Neural cell (in vitro differentiated cells): ENCODE measurements around the gene BZW2. TPM values are rescaled to one million over a fixed set of nuclear protein-coding genes. Genes with fewer than 3 reads are reported as not detected.

Experiments used
- H2AFZ ChIP-seq: fragments of 200-600, 300-800 bp; sonication (generic), shearing (Covaris generic); 2 replicates; pipeline ENCODE4 v1.6.0; 2014; ENCODE audit warnings: low read depth, mild to moderate bottlenecking, antibody characterized with exemption, low read length, moderate library complexity
- H3F3A ChIP-seq: fragments of 200-600 bp; shearing (Covaris generic); 2 replicates; pipeline ENCODE4 v1.6.1; 2016; ENCODE audit warnings: mild to moderate bottlenecking, moderate library complexity, mixed read lengths, antibody characterized with exemption, low read length; ENCODE audit not compliant: insufficient read depth, poor library complexity, severe bottlenecking
- H3K27ac ChIP-seq: fragments of 200-600, 300-800 bp; sonication (generic), shearing (Covaris generic); 2 replicates; pipeline ENCODE4 v1.5.1; 2014; ENCODE audit warnings: mild to moderate bottlenecking, low read length, moderate library complexity
- H3K27me3 ChIP-seq: fragments of 300-800, 200-600 bp; sonication (generic), shearing (Covaris generic); 2 replicates; pipeline ENCODE4 v1.6.0; 2014; ENCODE audit warnings: mild to moderate bottlenecking, low read depth, low read length, moderate library complexity; ENCODE audit not compliant: insufficient read depth
- H3K36me3 ChIP-seq: fragments of 300-800, 200-600 bp; sonication (generic), shearing (Covaris generic); 2 replicates; pipeline ENCODE4 v1.5.1; 2014; ENCODE audit warnings: mild to moderate bottlenecking, antibody characterized with exemption, low read length, moderate library complexity; ENCODE audit not compliant: insufficient read depth
- H3K4me2 ChIP-seq: fragments of 300-800, 200-600 bp; sonication (generic), shearing (Covaris generic); 2 replicates; pipeline ENCODE4 v1.6.0; 2014; ENCODE audit warnings: mild to moderate bottlenecking, low read length
- H3K4me3 ChIP-seq: fragments of 300-800, 200-600 bp; sonication (generic), shearing (Covaris generic); 2 replicates; pipeline ENCODE4 v1.5.1; 2014; ENCODE audit warnings: mild to moderate bottlenecking, low read length, moderate library complexity
- H3K79me2 ChIP-seq: fragments of 200-600 bp; shearing (Covaris generic); replicated peaks from 2 replicates; pipeline ENCODE4 v1.6.0; 2014; ENCODE audit warnings: mild to moderate bottlenecking, low read length, moderate library complexity; ENCODE audit not compliant: insufficient read depth
- H3K9ac ChIP-seq: fragments of 300-800, 200-600 bp; sonication (generic), shearing (Covaris generic); 2 replicates; pipeline ENCODE4 v1.6.1; 2016; ENCODE audit warnings: mild to moderate bottlenecking, low read length, mixed read lengths
- H3K9me2 ChIP-seq: fragments of 200-600 bp; shearing (Covaris generic); 2 replicates; pipeline ENCODE4 v1.6.1; 2016; ENCODE audit warnings: mild to moderate bottlenecking, low read length, mixed read lengths; ENCODE audit not compliant: insufficient read depth
- H3K9me3 ChIP-seq: fragments of 200-600, 300-800 bp; sonication (generic), shearing (Covaris generic); 2 replicates; pipeline ENCODE4 v1.6.1; 2016; ENCODE audit warnings: mild to moderate bottlenecking, mixed run types, low read length, moderate library complexity, mixed read lengths
- H4K20me1 ChIP-seq: fragments of 200-600 bp; shearing (Covaris generic); 2 replicates; pipeline ENCODE4 v1.6.1; 2016; ENCODE audit warnings: mild to moderate bottlenecking, mixed run types; ENCODE audit not compliant: insufficient read depth
- CTCF ChIP-seq: fragments of 450-650 bp; IDR thresholded peaks from 2 replicates; pipeline ENCODE4 v1.5.1; 2014; ENCODE audit warnings: antibody characterized with exemption, mild to moderate bottlenecking, moderate library complexity; ENCODE audit not compliant: poor library complexity, severe bottlenecking
- EP300 ChIP-seq: fragments of 450-650 bp; conservative IDR thresholded peaks from 2 replicates; pipeline ENCODE4 v1.6.1; 2014; ENCODE audit warnings: antibody characterized with exemption, mild to moderate bottlenecking, moderate library complexity; ENCODE audit not compliant: poor library complexity, severe bottlenecking
- EZH2 ChIP-seq: fragments of 200-600, 300-800 bp; shearing (Covaris generic), sonication (generic); IDR thresholded peaks from 2 replicates; pipeline ENCODE4 v1.6.1; 2014; ENCODE audit warnings: antibody characterized with exemption, low read length, borderline replicate concordance, mild to moderate bottlenecking; ENCODE audit not compliant: insufficient read depth, poor library complexity, severe bottlenecking
- MXI1 ChIP-seq: fragments of 450-650 bp; conservative IDR thresholded peaks from 2 replicates; pipeline ENCODE4 v1.6.1; 2014; ENCODE audit warnings: antibody characterized with exemption, mild to moderate bottlenecking; ENCODE audit not compliant: poor library complexity, severe bottlenecking
- POLR2AphosphoS5 ChIP-seq: IDR thresholded peaks from 2 replicates; pipeline ENCODE4 v1.6.1; 2012
- RAD21 ChIP-seq: fragments of 450-650 bp; conservative IDR thresholded peaks from 2 replicates; pipeline ENCODE4 v1.6.1; 2014; ENCODE audit warnings: antibody characterized with exemption, mild to moderate bottlenecking, moderate library complexity
- REST ChIP-seq: IDR thresholded peaks from 2 replicates; pipeline ENCODE4 v1.6.1; 2012; ENCODE audit warnings: borderline replicate concordance
- SMC3 ChIP-seq: fragments of 450-650 bp; conservative IDR thresholded peaks from 2 replicates; pipeline ENCODE4 v1.6.1; 2014; ENCODE audit warnings: antibody characterized with exemption, mild to moderate bottlenecking, moderate library complexity; ENCODE audit not compliant: poor library complexity
- TAF1 ChIP-seq: IDR thresholded peaks from 2 replicates; pipeline ENCODE4 v1.6.1; 2012; ENCODE audit warnings: low read depth
- polyA plus RNA-seq: library from polyadenylated mRNA; depleted of rRNA; stranded (reverse); fragments of >200 nt; gene quantifications from 2 replicates; pipeline ENCODE4 v1.2.3, GENCODE V29; 2014

BZW2 gene
- polyA plus RNA-seq, 1 donor from 2014 or later, result 203 TPM

- H3K36me3 ChIP-seq, result no peaks in the 10 kb centered on the region
These were observed 9.4 kb upstream of the BZW2 start for GRCh38 chr7:16636555-16637101.

GRCh38 chr7:16637379-16637778, 8.6 kb upstream of the BZW2 start:
- no peaks in the 10 kb centered on the region for H3K9me3 ChIP-seq
- H3F3A ChIP-seq, result peaks cover 3% of the 10 kb centered on the region
- H4K20me1 ChIP-seq, result no peaks in the 10 kb centered on the region
- no peak overlapping the region for H2AFZ ChIP-seq
- peaks cover 38% of the 10 kb centered on the region for H3K79me2 ChIP-seq
- no peaks in the 10 kb centered on the region for H3K36me3 ChIP-seq
- no peak overlapping the region for H3K4me3 ChIP-seq
- H3K27me3 ChIP-seq, result no peaks in the 10 kb centered on the region
- no peak overlapping the region for H3K27ac ChIP-seq
- no peaks in the 10 kb centered on the region for H3K9me2 ChIP-seq
- H3K9ac ChIP-seq, result no peak overlapping the region
- no peak overlapping the region for H3K4me2 ChIP-seq
- TF ChIP-seq RAD21 (no peak), POLR2AphosphoS5 (no peak), EZH2 (no peak), CTCF (no peak), MXI1 (no peak), SMC3 (no peak)

More at GRCh38 chr7:16636555-16637101, 9.4 kb upstream of the BZW2 start:
- Histone ChIP-seq H3K27me3 (no peaks in the 10 kb centered on the region), H3K4me2 (no peak overlapping the region), H3F3A (peaks cover 3% of the 10 kb centered on the region), H3K9me2 (no peaks in the 10 kb centered on the region), H3K9me3 (no peaks in the 10 kb centered on the region), H3K9ac (no peak overlapping the region), H4K20me1 (no peaks in the 10 kb centered on the region), H2AFZ (no peak overlapping the region), H3K27ac (no peak overlapping the region), H3K4me3 (no peak overlapping the region), H3K79me2 (peaks cover 33% of the 10 kb centered on the region)
- no peak for TF ChIP-seq MXI1
- TF ChIP-seq EZH2, result no peak
- TF ChIP-seq CTCF, result no peak
- TF ChIP-seq EP300, result no peak
- no peak for TF ChIP-seq REST
- no peak for TF ChIP-seq TAF1
- TF ChIP-seq SMC3, result no peak
- no peak for TF ChIP-seq RAD21
- TF ChIP-seq POLR2AphosphoS5, result no peak
